Activated CD4-positive, CD25-positive, alpha-beta regulatory T cell treated with anti-CD3 and anti-CD28 coated beads, Interleukin-2, amount 50 U/mL, for 72 hours (primary cell): ENCODE data around the gene TRMT112.

Source experiments
- DNase-seq: peaks from one replicate; pipeline ENCODE4 v3.0.0; 2021

TRMT112 gene

DNA sequence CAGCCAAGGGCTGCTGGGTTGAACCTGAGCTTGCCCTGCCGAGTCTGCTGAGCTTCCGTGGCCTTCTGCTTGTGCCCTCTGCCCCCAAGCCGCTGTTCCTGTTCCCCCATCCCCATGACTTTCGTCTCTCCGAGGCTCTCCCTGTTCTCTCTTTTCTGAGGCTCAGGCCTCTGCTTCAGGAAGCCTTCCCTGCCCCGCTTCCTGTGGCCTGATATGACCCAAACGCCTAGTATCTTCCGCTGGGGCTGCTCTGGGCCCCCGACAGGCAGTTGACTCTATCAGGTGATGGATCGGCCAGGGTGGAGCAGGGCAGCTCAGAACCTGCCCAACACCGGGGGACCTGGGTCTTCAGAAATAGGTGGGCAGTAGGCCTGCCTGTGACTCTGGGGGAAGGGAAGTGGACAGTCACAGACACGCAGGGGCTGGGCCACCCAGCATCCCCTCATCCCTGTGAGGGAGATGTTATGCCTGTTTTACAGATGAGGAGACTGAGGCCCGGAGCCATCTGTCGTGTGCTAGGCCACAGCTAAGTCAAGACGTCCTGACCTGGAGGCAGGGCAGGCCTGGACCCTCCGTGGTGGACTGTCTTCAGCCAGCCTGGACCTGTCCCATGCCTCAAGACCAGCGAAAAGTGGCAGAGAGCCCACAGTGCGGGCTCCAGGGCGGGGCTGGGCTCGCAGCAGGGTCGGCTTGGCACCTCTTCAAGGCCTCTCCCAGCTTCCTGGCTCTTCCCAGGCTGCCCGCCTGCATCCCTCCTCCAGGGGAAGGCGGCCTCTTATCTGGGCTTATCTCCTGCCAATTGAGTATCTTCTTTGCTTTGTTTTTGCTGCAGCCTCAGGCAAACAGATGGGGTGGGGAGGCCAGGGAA is 49.1 kb downstream of the TRMT112 start:
- DNase-seq = no peak

DNA sequence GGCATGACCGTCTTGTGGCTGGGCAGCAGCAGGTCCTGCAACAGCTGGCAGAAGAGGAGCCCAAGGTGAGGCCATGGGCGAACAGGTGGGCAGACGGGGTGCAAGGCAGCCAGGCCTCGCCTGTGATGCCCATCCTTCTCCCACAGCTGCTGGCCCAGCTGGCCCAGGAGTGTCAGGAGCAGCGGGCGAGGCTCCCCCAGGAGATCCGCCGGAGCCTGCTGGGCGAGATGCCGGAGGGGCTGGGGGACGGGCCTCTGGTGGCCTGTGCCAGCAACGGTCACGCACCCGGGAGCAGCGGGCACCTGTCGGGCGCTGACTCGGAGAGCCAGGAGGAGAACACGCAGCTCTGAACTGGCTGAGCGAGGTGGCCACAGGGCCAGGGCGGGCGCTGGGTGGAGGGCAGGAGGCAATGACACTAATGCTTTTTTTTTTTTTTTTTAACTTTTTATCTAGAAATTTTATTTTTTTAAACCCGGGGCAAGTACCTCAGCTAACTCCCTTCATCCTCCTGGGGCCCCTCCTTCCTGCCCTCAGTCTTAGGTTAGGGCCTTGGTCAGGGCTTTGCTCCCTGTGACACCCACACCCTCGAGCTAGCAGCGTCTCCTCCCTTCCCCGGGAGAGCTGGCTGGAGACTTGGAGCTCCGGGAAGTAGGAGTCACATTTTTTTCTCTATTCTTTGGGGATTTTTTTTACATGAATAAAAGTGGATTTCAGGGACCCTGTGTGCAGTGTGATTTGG is 50.0 kb downstream of the TRMT112 start:
- DNase-seq = no peak
